Stimulated activated CD8-positive, alpha-beta memory T cell treated with anti-CD3 and anti-CD28 coated beads, Interleukin-15, amount 100 ng/mL, for 24 hours (primary cell): Measurements from ENCODE around the gene AFF2.

Source experiments
- DNase-seq: peaks from one replicate; pipeline ENCODE4 v3.0.0-alpha.2; 2020; ENCODE audit warnings: low read depth

Gene AFF2

DNA sequence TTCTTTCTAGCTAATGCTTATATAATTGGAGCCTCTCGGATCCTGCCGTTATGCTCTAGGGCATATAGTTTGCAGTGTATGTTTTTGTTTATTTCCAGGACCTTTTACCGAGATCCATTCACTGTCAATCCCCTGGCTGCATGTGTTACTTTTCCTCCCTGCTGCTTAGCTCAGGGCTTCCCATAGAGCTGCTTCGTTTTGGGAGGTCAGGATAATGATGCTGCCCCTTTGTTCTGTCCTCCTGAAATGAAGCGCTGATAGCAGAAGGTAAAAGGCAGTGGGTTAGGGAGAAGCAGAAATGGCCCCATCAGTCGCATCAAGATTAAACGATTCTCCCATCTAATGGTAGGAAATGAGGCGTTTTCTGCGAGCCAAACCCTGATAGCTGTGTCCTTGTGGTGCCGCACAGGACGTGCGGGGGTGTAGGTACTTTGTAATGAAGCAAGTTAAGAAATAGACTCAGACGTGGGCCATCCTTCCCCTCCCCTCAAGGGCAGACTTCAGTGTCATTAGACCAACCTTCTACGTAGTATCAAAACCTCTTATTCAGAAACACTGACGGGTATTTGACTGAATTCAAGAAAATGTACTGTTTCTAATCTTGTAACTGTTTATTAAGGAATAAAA is 37.3 kb downstream of the AFF2 start:
- no peak for DNase-seq

GRCh38 chrX:148538582-148538981 is 38.2 kb downstream of the AFF2 start:
- no peak for DNase-seq

- no peak for DNase-seq
These were observed 39.7 kb downstream of the AFF2 start for GRCh38 chrX:148540114-148540513.

- no peak for DNase-seq
These were observed 40.5 kb downstream of the AFF2 start for GRCh38 chrX:148540671-148541583.

DNA sequence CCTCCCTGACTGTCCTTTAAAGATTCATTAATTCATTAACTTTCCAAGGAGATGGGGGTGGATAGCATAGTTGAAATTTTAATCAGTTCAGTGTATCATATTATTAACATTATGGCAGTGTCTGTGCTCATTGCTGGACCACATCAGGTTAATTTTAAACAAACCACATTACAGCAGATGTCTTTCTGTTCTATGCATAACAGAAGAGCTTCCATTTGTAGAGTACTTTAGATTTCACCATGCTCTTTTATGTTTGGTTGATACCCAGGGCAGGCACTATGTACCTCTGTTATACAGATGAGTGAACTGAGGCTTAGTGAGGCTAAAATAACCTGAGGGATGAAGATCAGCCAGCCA is 41.1 kb downstream of the AFF2 start:
- no peak for DNase-seq

DNA sequence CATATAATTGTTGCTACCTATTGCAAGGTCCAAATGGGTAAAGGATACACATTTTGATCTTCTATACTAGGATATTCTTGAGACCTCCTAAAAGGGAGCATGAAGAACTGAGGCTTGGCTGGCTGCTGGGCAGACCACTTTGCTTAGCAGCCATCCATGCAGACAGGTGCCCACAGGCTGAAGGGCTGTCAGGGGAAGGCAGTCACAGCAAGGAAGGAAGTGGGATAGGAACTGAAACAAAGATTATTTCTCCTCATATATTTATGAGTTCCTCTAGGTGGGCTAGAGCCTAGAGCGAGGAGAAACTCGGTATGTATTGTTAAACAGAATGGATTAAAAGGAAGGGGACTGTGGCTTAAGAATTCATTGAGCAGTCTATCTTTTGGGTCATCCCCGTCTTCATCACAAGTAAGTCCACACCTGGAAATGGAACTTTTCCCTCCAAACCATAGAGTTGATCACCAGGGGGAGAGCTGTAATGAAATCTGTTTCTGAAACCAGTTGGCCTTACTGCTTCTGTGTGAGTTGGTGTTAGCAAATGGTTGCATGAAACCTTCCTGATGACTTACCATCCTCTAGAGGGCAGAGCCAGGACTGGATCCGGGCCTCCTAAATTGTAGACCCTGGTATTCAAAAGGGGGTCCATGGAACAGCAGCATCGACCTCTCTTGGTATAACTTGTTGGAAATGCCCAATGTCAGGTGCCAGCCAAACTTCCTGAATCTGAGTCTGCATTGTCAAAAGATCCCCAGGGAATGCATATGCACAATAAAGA is 42.3 kb downstream of the AFF2 start:
- no peak for DNase-seq

GRCh38 chrX:148552775-148553174 is 52.4 kb downstream of the AFF2 start:
- DNase-seq: no peak

DNA sequence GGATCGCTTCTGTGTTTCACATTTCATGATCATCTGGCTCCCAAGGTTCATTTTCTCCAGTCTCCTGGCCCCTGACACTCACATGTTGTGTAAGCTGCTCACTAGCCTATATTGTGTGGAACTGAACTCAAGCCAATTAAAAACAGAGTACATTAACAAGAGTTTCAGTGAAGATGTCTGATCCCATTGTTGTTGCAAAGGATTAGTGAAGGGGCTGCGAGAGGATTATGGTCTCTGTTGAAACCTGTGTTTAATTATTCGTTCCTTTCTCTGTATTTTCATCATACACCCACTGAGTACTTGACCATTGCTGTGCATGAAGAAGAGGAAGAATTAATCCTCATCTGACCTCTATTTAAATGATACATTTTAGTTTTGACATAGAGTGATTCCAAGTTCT is 54.7 kb downstream of the AFF2 start:
- DNase-seq: no peak

DNA sequence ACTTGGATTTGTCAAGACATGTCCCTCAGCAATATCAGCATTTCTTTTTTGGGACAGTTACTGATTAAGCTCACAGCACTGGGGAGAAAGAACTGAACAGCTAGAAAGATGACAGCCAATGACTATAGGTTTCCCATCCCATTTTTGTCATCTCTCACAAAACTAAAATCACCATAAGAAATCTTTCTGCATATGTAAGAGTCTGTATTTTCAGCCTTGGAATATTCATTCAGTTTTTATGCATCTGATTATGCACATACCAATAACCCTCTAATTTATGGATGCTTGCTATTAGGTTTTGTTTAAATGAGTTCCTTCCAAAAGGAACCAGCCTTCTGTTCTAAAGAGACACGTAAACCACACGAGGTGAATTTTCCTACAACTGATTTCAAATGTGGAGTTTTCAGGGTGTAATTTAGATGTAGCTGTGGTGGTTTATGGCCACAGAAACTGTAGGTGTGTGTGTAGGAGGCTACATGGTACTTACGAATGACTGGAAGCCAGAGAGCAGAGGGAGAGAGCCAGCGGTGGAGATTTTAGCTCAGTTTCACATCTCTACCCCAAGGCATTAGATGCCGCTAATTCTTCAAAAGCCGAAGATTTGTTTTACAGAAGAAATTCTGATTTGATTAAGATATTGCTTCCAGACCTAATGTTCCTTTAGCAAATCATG is 55.3 kb downstream of the AFF2 start:
- no peak for DNase-seq

DNA sequence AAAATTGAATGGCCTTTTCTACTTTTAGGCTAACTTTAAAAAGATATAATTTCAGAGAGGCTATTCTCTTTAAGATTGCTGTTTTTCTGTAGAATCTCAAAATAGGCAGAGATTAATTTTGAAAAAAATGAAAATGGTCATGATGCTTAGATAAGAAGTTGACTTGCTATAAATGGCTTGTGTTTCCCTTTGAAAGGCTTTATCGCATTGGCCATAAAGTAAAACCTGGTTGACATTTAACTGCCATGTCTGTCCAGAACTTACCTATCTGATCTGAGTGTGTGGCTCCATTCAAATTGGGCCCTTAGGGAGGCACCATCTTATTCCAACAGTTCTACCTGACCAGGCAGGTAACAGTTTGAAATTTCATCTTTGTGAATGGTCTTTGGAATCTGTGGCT is 56.1 kb downstream of the AFF2 start:
- no peak for DNase-seq

- DNase-seq: no peak
These were observed 62.4 kb downstream of the AFF2 start for GRCh38 chrX:148562846-148563245.

GRCh38 chrX:148567229-148567628 is 66.8 kb downstream of the AFF2 start:
- no peak for DNase-seq

DNA sequence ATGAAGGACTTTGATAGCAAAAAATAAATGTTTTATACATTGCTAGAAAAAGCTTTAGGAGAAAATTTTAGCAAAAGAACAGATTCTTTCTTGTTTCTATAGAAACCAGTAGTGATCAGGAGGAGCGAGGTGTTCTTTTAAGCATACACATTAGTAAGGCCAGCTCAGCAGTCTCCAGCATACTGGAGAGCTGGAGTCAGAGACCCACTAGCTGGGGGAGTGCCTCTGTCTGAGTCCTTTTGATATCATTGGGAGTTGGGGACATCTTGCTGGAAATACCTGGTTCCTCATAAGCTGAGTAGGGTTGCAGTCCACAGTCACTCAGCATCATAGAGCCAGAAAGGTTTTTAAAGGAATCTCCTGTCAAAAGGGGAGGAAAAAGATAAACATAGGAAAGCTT is 67.4 kb downstream of the AFF2 start:
- no peak for DNase-seq

- DNase-seq: no peak
These were observed 68.3 kb downstream of the AFF2 start for GRCh38 chrX:148568763-148569162.

GRCh38 chrX:148572337-148572736 is 71.9 kb downstream of the AFF2 start:
- DNase-seq: no peak

DNA sequence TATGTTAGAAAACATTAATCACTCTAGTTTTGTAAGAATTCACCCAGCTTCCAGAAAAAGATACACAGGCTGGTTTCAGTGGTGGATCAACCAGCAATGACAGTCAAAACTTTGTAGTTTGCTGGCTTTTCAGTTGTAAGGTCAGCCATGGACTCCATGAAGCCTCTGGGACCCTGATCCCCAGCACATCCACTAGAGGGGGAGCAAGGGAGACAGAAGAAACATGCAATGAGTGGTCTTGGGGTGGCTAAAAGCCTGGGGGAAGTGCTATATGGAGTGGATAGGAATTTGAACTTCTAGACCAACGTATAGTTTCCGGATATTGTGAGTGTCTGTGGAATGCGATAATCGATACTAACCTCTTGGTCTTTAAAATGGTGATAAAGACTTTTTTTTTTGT is 72.7 kb downstream of the AFF2 start:
- no peak for DNase-seq

DNA sequence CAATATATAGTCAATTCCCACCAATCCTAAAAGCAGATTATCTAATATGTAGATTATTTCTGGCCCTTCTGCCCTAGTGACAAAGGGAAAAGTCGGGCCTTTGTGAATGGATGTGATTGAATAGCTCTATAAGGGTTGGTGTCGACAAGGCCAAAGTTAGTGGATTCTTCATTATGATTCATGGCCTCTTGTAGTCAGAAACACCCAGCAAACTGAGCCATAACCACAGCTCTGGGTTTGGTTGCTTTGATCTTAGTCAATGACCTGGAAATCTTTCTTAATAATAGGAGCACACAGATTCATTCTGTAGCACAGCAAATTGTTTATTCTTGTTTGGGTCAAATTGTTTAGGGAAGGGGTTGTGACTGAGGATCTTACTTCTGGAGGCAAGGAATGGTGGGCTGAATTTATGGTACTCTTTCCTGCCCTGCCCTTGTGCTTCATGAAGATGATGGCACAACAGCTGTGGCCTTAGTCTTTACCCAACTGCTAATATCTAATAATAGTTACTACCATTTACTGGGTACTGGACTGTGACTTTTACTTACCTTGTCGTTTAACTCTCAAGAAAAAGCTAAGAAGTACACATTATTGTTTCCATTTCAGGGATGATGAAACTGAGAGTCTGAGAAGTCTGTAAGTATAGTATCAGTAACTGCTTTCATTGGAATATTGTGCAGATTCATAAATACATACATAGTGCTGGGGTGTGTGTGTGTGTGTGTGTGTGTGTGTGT is 74.0 kb downstream of the AFF2 start:
- DNase-seq: no peak

DNA sequence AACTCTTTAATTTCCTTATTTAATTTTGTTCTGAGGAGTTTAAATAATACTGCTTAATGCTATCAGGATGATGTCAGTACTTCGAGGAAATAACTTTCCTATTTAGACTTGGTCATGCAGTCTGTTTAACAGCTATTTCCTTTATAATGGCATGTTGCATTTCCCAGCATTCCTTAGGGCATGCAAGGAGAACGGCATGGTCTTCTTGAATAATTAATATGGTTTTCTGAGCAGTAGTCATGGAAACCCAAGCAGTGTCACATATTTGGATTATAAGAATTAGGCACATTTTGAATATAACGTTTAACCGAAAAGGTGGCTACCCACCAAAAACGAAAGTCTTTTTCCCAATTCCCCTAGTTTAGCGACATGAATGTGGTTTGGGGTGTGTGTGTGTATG is 76.0 kb downstream of the AFF2 start:
- no peak for DNase-seq

DNA sequence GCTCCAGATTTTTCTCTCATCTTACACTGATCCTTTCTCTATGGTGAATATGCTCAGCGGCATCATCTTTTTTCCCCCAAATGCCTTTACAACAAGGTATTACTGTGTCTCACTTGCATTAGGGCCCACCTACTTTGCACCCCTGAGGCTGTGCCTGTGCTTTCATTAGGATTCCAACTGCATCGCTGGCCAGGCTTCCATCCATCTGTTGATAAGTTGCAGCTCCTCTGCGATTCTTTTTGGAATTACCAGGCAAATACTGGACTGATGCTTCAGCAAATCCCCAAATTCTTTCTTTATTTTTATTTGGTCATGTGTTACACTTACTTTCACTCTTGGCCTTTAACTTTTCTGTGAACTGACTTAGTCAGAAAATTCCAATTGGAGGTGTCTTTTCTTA is 77.3 kb downstream of the AFF2 start:
- DNase-seq: no peak

DNA sequence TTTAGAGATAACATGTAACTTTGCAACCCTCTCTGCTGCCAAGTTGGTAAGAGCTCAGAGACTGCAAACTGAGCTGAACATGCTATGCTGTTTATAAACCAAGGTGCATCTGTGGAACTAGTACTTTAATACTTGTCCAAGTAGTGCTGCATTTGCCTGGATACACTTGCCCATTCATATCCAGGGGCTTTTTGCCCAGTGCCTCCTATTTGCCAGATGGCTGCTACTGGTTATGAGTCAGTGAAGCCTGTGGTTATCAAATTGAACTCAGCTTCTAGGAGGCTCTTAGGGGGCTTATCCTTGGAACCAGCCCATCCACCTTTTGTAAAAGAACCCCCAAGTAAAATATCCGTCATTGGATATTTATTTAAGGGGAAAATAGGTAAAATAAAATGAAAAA is 79.6 kb downstream of the AFF2 start:
- DNase-seq: no peak

GRCh38 chrX:148582353-148582752 is 81.9 kb downstream of the AFF2 start:
- no peak for DNase-seq
